Mammary epithelial cell (primary cell): ENCODE results near the gene TMEM132C.

Experiments used
- CTCF ChIP-seq, 2 donors: IDR thresholded peaks in 1 of 2; conservative IDR thresholded peaks in 1 of 2; 2 replicates each; pipeline ENCODE4 v1.5.1; 2011 to 2012; ENCODE audit warnings: inconsistent platforms in 2 of 2, low read length in 2 of 2, mild to moderate bottlenecking in 2 of 2, control low read depth in 1 of 2, low read depth in 1 of 2; ENCODE audit not compliant: insufficient read depth in 1 of 2; ENCODE audit errors: extremely low read depth in 1 of 2
- EZH2 ChIP-seq: IDR thresholded peaks from 2 replicates; pipeline ENCODE4 v1.6.1; 2012; ENCODE audit warnings: low read length, inconsistent platforms, borderline replicate concordance

GRCh38 chr12:128235635-128236417, 31.1 kb upstream of the TMEM132C start:
- TF ChIP-seq CTCF (conservative IDR thresholded peaks at IDR 0.05 in 1 of 2, IDR thresholded peaks at IDR 0.05 in 1 of 2; ENCODE audit: extremely low read depth in 1 of 2, insufficient read depth in 1 of 2, low read depth in 1 of 2, low read length in 2 of 2) (no peak), EZH2 (no peak)
